CD1c-positive myeloid dendritic cell (primary cell): ENCODE measurements around the gene PLBD1.
A peak's percentile ranks its signal among the peaks of the same experiment; 100 is the strongest.

Experiments
- DNase-seq: peaks from one replicate; pipeline ENCODE4 v3.0.0-alpha.2; 2016; ENCODE audit errors: extremely low spot score

The PLBD1 gene

DNA sequence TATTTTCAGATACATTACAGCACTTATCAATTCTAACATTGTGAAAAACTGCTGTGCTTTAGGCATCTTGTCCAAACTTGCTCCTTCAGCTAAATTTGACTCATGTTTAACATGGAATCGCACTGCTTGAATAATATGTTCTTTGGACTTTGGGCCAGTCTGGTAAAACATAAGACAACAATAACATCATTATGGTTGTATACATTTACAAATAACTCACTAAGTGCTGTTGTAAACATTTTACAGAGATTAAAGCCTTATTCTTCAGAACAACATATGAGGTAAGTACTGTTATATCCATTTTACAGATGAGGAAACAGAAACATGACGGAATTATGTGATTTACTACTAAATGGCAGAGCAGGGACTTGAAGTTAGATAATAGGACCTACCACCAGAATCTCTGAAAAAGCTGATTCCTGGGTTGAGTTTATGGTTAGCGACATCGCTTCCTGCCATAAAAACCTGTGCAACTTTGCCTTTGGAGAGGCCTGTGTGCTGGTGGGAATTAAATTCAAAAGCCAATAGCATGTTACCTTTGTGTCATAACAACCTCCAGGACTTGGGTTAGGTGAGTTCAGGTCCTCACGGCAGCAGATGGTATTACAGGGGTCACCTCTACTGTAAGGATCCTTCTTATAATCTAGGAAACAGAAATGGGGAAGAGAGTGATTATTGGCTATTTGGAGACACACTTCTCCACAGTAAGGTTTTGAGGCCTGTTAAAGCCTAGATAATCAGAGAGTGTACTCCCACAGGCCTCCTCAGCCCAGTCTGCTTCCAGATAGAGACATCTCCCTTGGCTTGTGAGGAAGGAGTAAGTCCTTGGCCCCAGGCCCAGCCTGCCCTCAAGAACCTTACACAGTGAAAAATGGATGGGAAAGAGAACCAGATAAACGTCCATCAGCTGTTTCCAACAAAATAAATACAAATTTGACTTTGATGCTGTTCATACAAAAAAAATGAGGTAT lies 61.8 kb downstream of the PLBD1 start:
- DNase-seq, result no peak

DNA sequence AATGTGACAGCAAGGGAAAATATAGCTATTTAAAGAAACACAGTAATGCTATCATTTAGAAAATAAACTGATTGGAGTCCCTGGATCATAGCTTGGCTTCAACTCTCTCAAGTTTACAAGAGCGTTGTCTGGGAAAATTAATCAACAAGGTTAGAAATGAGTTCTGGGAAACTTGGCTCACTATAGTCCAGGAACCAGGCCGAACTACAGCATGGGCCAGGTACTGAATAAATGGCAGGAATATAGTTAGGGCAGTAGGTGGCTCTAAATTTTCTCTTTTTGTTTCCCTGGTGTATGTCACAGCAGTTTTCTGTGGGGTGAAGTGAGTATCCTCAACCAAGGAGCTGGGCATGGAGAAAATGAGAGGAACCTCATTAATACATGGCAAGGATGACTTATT lies 72.4 kb downstream of the PLBD1 start:
- no peak for DNase-seq

DNA sequence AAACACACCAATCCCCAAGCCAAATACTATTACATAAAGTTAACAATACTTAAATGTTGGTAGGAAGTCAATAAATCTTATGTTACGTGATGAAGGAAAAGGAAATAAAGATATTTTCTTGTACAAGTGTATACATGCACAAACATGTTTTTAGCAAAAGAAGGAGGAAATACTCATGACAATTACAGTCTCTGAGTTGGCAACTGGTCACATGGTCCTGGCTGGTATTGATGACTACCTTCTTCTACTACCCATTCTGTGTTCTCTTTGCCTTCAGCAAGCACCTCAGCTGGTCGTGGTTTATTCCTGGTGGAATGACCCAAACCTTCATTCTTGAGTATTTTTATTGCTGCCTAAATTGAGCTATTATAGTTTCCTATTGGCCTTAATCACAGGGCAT lies 84.8 kb downstream of the PLBD1 start:
- DNase-seq, result no peak

DNA sequence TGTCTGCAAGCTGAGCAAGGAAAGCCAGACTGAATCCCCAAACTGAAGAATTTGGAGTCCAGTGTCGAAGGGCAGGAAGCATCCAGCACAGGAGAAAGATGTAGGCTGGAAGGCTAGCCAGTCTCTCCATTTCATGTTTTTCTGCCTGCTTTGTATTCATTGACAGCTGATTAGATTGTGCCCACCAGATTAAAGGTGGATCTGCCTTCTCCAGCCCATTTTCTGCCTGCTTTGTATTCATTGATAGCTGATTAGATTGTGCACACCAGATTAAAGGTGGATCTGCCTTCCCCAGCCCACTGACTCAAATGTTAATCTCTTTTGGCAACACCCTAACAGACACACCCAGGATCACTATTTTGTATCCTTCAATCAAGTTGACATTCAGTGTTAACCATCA lies 85.3 kb downstream of the PLBD1 start:
- DNase-seq, result no peak

DNA sequence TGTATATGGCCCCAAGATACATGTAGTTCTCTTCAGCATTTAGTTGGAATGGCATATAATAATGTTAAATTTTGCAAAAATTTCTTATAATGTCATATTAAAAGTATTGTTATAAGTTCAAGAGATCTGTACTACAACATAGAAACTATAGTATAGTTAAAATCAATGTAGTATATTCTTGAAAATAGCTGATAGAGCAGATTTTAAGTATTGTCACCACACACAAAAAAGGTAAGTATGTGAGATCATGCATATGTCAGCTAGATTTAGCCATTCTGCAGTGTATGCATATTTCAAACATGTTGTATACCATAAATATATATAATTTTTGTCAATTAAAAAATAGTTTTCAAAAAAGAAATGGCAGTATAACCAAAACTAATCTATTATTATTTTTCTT lies 86.5 kb downstream of the PLBD1 start:
- no peak for DNase-seq

DNA sequence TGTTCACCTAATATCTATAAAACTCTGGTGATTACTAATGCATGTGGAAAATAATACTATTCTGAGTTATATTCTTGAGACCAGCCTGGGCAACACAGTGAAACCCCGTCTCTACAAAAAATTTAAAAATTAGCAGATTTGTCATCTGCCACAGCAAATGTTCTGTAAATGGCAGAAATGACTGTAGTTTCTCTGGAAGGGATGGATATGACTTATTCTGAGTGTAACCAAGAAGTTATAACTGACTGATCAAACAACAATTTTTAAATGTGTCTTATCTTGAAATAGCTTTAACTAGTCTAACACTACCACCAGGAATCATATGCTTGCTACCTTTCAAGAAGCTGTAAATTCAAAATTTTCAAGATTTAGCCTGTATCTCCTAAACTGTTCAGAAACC lies 88.7 kb downstream of the PLBD1 start:
- DNase-seq, result no peak

DNA sequence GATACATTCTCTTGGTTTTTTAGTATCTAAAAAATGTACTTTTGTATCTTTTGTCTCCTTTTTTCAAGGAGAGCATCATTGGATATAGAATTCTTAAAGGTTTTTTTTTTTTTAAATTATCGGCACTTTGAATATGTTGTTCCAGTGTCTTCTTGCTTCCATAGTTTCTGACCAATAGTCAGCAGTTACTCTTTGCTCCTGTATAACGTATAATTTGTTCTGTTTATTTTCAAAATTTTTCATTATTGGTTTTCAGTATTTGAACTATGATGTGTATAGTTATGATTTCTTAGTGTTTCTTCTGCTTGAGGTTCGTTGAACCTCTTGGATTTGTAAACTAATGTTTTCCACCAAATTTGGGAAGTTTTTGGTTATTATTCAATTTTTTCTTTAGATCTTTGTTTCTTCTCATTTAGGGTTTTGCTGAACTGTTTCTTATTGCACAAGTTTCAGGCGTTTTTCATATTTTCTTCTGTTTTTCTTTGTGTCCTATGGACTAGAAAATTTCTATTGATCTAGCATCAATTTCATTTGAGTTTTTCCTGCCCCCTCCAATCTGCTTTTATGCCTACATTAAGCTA lies 93.9 kb downstream of the PLBD1 start:
- DNase-seq, result no peak

DNA sequence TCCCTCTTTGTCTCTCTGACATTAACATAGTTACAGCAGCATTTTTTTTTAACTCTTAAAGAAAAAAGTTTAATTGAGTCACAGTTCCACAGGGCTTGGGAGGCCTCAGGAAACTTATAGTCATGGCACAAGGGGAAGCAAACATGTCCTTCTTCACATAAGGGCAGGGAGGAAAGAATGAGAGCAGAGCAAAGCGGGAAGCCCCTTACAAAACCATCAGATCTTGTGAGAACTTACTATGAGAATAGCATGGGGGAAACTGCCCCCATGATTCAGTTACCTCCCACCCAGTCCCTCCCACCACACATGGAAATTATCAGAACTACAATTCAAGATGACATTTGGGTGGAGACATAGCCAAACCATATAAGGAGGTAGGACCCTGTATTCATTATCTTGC lies 96.2 kb downstream of the PLBD1 start:
- no peak for DNase-seq

DNA sequence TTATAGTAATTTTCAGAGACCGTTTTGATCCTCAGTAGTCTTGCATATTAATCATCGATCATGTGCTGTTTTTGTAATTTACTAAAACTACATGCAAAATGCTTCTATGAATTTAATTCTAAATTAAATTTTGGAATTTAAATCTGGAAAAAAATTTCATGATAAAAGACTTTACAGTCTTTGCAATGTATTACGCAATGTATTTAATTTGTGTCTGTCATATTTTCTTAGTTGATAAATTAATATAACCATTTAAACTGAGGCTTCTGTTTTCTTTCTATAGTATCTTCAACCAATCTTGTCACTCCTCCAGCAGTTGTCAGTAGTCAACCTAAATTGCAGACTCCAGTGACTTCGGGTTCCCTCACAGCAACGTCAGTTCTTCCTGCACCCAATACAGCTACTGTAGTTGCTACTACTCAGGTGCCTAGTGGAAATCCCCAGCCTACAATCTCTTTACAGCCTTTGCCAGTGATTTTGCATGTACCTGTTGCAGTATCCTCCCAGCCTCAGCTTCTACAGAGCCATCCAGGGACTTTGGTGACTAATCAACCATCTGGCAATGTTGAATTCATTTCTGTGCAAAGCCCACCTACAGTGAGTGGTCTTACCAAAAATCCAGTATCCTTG lies 107.4 kb downstream of the PLBD1 start:
- no peak for DNase-seq

DNA sequence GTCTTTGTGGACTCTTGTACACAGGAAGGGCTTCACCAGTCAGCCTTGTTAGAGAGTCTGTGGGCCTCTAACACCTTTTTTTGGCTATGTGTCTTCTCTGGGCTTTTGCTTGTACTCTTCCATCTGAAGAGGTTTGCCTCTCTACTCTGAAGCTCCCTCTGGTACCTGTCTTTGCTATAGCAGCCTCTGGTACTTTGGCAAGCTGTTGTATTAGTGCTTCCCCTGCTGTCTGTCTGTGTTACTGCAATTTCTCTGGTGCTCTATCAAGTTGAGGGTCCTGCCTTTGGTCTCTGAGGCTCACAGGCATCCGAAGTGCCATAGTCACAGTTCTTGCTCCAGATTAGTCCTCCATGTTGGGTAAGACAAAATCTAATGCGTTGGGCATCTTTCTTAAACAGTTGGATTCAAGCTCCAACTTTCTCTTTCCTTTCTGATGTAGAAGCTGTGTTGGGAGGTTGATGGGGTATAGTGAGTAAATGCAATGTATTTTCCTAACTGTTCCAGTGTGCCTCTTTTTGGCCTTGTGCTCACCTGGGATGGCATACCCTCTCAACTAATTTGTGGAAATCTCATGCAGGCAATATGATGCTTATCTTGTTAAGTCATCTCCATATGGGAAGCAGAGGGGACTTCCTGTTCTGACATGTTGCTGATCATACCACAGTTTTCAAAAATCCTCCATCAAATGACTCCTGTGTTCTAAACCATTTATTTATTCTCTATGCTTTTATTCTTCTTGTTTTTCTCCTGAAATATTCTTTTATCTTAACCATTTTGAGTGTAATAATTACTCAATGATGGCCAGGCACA lies 113.4 kb downstream of the PLBD1 start:
- DNase-seq, result peak; percentile 19
